ENCODE data around the gene SIGMAR1. TPM values are rescaled to one million over a fixed set of nuclear protein-coding genes. Genes with fewer than 3 reads are reported as not detected.
A peak's percentile ranks its signal among the peaks of the same experiment; 100 is the strongest.

Gene SIGMAR1
- total and polyA plus RNA-seq, 8 donors, result 36.0 to 72.1 (median 45.0) TPM

DNA sequence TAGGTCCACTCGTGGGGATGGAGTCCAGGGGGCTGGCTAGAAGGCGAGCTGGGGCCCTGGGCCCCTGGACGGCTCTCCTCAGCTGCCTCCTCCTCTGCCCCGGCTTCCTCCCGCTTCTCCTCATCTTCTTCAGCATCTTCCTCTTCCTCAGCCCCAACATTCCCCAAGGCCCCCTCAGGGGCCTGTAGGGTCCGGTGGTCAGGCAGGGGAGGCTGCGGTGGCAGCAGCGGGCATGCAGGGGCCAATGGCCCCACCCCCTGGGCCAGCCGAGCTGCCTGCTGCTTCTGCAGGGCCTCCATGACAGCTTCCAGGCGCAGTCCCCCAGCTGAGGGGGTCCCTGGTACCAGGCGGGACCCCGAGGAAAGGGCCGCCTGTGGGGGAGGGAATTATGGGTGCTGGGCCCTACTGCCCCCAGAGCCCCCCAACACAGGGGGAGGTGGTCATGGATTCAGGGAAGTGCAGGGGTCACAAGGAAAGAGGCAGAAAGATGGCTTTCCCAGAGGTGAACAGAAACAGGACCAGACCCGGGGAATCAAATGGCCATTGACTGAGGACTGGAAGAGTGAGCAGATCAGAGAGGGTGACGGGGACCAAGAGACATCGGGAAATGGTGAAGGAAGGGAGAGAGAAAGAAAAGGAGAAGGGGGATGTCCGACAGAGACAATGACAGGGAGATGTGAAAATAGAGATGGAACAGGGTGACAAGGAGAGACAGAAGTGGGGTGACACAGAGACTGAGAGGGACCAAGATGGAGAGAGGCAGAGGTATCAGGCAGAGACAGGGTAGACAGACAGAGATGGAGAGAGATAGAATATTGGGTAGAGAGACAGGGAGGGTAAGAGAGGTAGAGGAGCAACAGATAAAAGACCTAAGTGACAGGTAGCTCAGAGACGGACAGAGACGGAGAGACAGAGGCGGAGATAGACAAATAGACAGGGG, 9.6 kb downstream of the SIGMAR1 start:
- Histone ChIP-seq H3K9me3 (no peaks in the 10 kb centered on the region), H3K27me3 (peaks cover 69 to 83% of the 10 kb centered on the region in 2 donors), H3K4me3 (peak overlapping the region; percentile 21 to 25), H3K36me3 (no peaks in the 10 kb centered on the region), H3K4me1 (peaks cover 0 to 21% of the 10 kb centered on the region in 2 donors), H3K27ac (no peak overlapping the region)
- ATAC-seq (no peak), DNase-seq (no peak)
- TF ChIP-seq, protein P1, sequence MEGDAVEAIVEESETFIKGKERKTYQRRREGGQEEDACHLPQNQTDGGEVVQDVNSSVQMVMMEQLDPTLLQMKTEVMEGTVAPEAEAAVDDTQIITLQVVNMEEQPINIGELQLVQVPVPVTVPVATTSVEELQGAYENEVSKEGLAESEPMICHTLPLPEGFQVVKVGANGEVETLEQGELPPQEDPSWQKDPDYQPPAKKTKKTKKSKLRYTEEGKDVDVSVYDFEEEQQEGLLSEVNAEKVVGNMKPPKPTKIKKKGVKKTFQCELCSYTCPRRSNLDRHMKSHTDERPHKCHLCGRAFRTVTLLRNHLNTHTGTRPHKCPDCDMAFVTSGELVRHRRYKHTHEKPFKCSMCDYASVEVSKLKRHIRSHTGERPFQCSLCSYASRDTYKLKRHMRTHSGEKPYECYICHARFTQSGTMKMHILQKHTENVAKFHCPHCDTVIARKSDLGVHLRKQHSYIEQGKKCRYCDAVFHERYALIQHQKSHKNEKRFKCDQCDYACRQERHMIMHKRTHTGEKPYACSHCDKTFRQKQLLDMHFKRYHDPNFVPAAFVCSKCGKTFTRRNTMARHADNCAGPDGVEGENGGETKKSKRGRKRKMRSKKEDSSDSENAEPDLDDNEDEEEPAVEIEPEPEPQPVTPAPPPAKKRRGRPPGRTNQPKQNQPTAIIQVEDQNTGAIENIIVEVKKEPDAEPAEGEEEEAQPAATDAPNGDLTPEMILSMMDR (IDR thresholded peaks at IDR 0.05), result no peak
- intact Hi-C loops (cut with DNase I), result no loop called here

DNA sequence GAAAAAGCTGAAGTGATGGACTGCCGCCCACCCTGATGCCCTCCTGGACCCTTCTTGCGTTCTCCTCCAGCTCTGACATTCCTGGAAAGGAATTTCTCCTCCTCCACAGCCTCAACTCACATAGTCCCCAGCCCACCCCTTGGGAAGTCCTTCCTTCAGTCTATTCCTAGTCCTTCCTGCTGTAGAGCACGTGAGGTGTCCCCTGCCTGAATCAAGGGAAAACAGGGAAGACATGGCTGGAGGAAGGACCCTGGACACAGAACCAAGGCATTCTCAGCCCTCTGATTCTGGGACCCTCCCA, 12.5 kb downstream of the SIGMAR1 start:
- Histone ChIP-seq H3K9me3 (no peaks in the 10 kb centered on the region), H3K27ac (no peak overlapping the region), H3K36me3 (no peaks in the 10 kb centered on the region), H3K4me3 (no peak overlapping the region), H3K27me3 (peaks cover 79 to 88% of the 10 kb centered on the region in 2 donors), H3K4me1 (peaks cover 0 to 27% of the 10 kb centered on the region in 2 donors)
- TF ChIP-seq, protein P1 (IDR thresholded peaks at IDR 0.05), result no peak
- no peak for ATAC-seq
- intact Hi-C loops (cut with DNase I), result no loop called here
- DNase-seq, result no peak

DNA sequence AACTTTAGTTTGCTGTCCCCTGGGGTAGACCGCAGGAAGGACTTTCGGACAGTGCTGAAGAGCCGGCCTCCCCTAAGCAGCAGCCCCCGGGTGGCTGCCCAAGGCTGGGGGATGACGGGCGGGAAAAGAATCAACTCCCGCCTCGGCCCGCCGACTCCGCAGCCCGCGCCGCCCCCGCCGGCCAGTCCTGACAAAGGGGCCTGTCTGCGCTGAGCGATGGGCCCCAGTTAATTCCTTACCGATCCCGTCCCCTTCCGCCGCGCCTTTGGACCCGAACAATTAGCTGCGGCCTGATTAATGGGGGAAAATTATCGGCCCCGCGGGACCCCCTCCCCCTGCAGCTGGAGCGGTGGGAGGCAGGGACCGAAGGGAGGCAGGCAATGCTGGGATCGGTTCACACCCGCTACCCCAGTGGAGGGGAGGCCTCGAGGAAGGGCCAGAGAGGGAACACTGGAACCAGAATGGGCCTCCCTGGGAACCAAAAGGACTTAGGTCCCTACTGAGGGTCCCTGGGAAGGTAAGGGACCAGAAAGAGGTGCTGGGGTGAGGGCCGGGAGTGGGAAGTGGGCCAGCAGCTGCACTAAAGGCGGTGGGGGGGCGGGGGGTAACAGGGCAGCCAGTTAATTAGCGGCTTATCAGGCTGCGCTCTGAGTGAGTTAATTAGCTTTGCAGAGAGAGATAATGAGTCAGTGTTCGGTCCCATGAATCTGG, 13.0 kb downstream of the SIGMAR1 start:
- Histone ChIP-seq H3K9me3 (no peaks in the 10 kb centered on the region), H3K4me1 (peaks cover 2 to 31% of the 10 kb centered on the region in 2 donors), H3K4me3 (no peak overlapping the region), H3K27ac (no peak overlapping the region), H3K36me3 (no peaks in the 10 kb centered on the region), H3K27me3 (peaks cover 73 to 82% of the 10 kb centered on the region in 2 donors)
- intact Hi-C loops (cut with DNase I), result no loop called here
- no peak for DNase-seq
- TF ChIP-seq, protein P1 (IDR thresholded peaks at IDR 0.05), result no peak
- ATAC-seq, result no peak

DNA sequence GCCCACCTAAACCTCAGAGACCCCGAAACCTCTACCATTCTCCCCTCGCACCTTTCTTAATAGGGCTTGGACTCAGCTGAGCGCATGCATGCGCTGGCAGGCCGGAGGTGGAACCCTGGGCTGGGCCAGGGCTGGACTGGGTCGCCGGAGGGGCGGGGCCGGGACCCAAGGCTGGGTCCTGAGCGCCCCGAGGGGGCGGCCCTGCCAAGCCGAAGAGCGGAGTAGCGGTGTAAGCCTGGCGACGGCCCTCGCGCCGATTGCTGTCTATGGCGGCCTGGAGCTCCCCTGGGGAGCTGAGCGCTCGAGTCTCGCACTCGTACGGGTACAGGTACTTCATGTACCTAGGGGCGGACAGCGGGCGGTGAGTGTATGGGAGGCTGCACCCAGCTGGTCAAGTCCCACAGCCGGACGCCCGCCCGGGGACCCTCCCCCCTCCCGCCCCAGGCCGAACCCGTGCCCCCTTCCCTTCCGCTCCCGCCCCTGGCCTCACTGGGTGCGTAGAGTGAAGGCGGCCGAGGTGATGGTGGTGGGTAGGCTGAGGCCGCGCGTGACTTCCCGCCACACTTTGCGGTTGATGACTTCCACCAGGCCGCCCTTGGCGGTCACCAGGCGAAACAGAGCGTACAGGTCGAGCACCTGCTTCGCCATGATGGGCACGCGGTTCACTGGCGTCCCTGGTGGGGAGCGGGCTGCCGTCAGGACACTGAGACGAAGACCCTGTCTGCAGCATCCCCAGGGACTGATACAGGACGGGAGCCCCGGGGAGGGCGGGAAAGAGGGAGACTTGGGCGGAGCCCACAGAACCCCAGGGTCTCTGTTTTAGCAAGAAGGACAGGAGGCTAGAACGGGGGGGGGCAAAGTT, 14.0 kb downstream of the SIGMAR1 start:
- H3K27me3 ChIP-seq, result peaks cover 64 to 72% of the 10 kb centered on the region in 2 donors
- H3K27ac ChIP-seq, result no peak overlapping the region
- no peaks in the 10 kb centered on the region for H3K9me3 ChIP-seq
- H3K4me1 ChIP-seq, result peaks cover 5 to 31% of the 10 kb centered on the region in 2 donors
- no peak for DNase-seq
- no peak overlapping the region for H3K4me3 ChIP-seq
- intact Hi-C loops (cut with DNase I), result no loop called here
- H3K36me3 ChIP-seq, result no peaks in the 10 kb centered on the region
- TF ChIP-seq, protein P1 (IDR thresholded peaks at IDR 0.05), result no peak
- no peak for ATAC-seq

Measured in left lung (tissue), 10 donors.